Body of pancreas (tissue), 4 donors: ENCODE data around the gene TEKT3.

Experiments
- POLR2A ChIP-seq, 3 donors: fragments of 450-650 bp; IDR thresholded peaks; one replicate each; pipeline ENCODE4 v1.6.1; 2016; ENCODE audit warnings: antibody characterized with exemption in 3 of 3, mild to moderate bottlenecking in 2 of 3
- TF ChIP-seq, protein P1 (sequence below), 7 experiments: fragments of 450-650 bp in 4 of 7; fragments of 200-600 bp in 3 of 7; sonication (generic) in 3 of 7; IDR thresholded peaks; one replicate each; pipeline ENCODE4 v1.5.1; 2016 to 2019; ENCODE audit warnings: antibody characterized with exemption in 7 of 7

DNA sequence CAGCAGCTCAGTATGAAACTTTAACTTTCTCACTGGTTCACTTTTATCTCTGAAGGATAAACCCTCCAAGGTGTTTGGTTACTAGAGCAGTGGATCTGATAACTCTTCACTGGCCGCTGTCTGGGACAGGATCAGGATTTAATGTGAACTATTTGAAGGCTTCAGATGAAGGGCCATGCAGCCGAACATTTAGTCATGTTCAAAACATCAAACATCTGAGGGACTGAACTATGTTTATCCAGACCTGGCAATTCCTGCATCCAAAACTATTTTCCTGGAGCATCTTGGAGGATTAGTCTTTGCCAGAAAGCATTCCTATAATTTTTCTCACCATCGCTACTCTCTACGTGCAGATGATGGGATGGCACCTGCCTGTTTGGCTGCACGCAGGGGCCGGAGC, 55.9 kb downstream of the TEKT3 start:
- TF ChIP-seq, protein P1, sequence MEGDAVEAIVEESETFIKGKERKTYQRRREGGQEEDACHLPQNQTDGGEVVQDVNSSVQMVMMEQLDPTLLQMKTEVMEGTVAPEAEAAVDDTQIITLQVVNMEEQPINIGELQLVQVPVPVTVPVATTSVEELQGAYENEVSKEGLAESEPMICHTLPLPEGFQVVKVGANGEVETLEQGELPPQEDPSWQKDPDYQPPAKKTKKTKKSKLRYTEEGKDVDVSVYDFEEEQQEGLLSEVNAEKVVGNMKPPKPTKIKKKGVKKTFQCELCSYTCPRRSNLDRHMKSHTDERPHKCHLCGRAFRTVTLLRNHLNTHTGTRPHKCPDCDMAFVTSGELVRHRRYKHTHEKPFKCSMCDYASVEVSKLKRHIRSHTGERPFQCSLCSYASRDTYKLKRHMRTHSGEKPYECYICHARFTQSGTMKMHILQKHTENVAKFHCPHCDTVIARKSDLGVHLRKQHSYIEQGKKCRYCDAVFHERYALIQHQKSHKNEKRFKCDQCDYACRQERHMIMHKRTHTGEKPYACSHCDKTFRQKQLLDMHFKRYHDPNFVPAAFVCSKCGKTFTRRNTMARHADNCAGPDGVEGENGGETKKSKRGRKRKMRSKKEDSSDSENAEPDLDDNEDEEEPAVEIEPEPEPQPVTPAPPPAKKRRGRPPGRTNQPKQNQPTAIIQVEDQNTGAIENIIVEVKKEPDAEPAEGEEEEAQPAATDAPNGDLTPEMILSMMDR (IDR thresholded peaks at IDR 0.05), result no peak
- TF ChIP-seq POLR2A (IDR thresholded peaks at IDR 0.05), result no peak
